ENCODE data around the gene CD81.

The CD81 gene

DNA sequence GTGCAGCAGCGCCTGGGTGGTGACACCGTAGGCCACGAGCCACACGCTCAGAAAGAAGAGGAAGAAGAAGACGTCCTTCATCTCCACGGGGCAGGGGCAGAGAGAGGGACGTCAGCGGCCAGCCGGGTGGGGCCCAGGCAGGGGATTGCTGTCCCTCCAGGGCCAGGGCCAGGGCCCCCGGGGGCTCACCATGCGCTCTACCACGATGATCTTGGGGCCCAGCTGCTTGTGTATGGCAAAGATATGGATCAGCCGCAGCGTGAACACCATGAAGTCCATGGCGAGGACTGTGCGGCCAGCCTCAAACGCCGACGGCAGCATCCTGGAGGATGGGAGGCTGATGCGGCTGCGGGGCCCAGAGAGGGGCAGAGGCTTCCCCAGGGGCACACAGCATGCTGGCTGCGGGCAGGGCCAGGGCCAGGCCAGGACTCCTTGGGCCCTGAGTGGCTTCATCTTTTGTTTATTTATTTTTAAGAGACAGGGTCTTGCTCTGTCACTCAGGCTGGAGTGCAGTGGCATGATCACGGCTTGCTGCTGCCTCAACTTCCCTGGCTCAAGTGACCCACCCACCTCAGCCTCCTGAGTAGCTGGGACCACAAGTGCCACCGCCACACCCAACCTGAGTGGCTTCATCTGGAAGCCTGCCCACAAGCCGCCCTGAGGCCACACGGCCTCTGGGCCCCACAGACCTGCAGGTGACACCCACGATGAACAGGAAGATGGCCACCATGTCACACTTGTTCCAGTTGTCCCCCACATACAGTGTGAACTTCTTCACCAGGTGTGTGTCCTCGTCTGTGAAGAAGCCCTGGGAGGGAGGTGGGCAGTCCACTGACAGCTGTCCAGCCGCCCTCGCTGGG is 34.6 kb downstream of the CD81 start:
- DNase-seq (ENCODE audit: extremely low read depth, low read depth), result no peak
- TF ChIP-seq, protein P1, sequence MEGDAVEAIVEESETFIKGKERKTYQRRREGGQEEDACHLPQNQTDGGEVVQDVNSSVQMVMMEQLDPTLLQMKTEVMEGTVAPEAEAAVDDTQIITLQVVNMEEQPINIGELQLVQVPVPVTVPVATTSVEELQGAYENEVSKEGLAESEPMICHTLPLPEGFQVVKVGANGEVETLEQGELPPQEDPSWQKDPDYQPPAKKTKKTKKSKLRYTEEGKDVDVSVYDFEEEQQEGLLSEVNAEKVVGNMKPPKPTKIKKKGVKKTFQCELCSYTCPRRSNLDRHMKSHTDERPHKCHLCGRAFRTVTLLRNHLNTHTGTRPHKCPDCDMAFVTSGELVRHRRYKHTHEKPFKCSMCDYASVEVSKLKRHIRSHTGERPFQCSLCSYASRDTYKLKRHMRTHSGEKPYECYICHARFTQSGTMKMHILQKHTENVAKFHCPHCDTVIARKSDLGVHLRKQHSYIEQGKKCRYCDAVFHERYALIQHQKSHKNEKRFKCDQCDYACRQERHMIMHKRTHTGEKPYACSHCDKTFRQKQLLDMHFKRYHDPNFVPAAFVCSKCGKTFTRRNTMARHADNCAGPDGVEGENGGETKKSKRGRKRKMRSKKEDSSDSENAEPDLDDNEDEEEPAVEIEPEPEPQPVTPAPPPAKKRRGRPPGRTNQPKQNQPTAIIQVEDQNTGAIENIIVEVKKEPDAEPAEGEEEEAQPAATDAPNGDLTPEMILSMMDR (IDR thresholded peaks at IDR 0.05; ENCODE audit: low read depth, low read length, missing control alignments), result no peak

DNA sequence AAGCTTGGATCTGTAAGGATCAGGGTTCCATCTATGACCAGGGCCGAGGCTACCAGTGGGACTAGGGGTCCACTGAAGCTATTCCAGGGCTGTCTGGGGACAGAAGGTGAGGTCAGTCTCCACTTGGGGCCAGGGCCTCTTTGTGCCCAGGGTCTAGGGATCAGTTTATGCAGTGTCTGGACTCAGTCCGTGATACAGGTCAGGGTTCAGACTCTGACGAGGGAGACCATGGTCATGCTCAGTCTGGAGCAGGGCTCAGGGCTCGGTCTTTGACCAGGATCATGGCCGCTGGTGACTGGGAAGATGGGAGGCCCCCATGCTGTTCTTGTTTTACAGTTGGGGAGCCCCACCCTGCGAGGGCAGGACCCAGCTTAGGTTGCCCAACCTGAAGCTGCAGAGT is 35.2 kb downstream of the CD81 start:
- no peak overlapping the region for H3K4me3 ChIP-seq (replicated peaks; ENCODE audit: low read depth, low read length)
- TF ChIP-seq, protein P1 (IDR thresholded peaks at IDR 0.05; ENCODE audit: low read depth, low read length, missing control alignments), result no peak
- DNase-seq (ENCODE audit: extremely low read depth, low read depth), result no peak

More for the DNA sequence above, 34.6 kb downstream of the CD81 start:
- H3K4me3 ChIP-seq (replicated peaks; ENCODE audit: low read depth, low read length), result no peak overlapping the region

DNA sequence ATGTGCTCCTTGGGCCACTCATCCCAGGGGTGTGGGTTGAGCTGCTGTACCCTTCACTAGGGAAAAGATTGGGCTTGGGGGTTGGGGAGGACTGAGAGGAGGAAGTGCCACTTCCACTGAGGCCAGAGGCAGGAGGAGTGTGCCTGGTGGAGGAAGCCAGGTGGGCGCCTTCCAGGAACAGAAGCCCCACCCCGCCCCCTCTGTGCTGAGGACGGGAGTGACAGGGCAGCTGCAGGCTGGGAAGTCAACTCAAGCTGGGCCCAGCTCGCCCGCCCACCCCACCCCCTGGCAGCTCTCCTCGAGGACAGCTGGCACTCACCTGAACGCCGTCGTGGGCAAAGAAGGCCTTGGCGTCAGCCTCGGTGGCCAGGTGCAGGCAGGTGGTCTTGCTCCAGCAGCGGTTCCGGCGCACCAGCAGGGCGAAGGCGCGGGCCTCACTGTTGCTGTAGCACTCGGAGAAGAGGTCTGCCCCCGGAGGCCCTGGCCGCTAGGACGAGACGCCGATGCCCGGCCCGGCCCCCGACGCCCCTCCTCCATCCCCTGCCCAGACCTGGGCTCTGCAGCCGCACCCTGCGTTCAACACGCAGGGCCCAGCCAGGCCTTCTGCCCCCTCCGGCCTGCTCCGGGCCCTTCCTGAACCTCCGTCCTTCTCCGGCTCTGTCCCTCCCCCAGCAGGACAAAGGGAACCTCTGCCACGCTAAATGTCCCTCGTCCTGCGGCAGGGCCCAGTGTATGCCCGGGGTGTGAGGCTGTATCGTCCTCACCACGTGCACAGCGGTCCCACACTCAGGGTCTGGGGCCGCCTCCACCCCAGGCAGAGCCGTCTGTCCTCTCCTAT is 36.9 kb downstream of the CD81 start:
- TF ChIP-seq, protein P1 (IDR thresholded peaks at IDR 0.05; ENCODE audit: low read depth, low read length, missing control alignments), result no peak
- no peak for DNase-seq (ENCODE audit: extremely low read depth, low read depth)
- H3K4me3 ChIP-seq (replicated peaks; ENCODE audit: low read depth, low read length), result no peak overlapping the region

DNA sequence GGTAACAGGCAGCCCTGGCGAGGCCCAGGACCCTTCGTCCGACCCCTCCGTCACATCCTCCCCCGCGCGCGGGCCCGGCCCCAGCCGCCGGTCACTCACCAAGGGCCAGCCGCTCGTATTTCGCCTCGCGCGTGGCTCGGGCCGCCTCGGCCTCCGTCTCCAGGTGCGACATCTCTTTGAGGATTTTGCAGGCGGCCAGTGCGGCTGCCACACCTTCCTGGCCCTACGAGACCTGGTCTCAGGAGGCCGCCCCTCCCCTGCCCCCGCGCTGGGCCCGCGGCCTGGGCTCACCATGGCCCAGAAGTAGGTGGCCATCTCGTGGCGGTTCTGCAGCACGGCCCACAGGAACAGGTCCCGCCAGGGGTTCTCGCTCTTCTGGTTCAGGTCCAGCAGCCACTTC is 37.5 kb downstream of the CD81 start:
- no peak overlapping the region for H3K4me3 ChIP-seq (replicated peaks; ENCODE audit: low read depth, low read length)

DNA sequence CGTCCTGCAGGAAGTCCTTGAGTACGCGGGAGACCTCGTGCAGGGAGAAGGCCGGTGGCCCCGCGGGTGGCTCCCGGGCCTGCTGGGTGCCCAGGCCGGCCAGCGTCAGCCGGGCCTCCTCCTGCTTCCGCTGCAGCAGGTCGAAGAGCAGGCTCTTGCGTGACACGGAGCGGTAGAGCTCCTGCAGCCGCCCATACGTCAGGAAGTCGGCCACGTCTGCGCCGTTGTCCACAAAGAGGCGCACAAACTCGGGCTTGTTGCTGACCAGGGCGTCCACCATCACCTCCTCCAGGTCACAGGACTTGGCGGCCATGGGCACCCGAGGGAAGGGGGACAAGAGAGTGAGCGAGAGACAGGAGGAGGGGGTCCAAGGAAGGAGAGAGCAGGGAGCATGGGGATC is 38.1 kb downstream of the CD81 start:
- H3K4me3 ChIP-seq (replicated peaks; ENCODE audit: low read depth, low read length), result no peak overlapping the region
- TF ChIP-seq, protein P1 (IDR thresholded peaks at IDR 0.05; ENCODE audit: low read depth, low read length, missing control alignments), result no peak
- DNase-seq (ENCODE audit: extremely low read depth, low read depth), result no peak

More for the DNA sequence above, 37.5 kb downstream of the CD81 start:
- TF ChIP-seq, protein P1 (IDR thresholded peaks at IDR 0.05; ENCODE audit: low read depth, low read length, missing control alignments), result no peak
- no peak for DNase-seq (ENCODE audit: extremely low read depth, low read depth)

DNA sequence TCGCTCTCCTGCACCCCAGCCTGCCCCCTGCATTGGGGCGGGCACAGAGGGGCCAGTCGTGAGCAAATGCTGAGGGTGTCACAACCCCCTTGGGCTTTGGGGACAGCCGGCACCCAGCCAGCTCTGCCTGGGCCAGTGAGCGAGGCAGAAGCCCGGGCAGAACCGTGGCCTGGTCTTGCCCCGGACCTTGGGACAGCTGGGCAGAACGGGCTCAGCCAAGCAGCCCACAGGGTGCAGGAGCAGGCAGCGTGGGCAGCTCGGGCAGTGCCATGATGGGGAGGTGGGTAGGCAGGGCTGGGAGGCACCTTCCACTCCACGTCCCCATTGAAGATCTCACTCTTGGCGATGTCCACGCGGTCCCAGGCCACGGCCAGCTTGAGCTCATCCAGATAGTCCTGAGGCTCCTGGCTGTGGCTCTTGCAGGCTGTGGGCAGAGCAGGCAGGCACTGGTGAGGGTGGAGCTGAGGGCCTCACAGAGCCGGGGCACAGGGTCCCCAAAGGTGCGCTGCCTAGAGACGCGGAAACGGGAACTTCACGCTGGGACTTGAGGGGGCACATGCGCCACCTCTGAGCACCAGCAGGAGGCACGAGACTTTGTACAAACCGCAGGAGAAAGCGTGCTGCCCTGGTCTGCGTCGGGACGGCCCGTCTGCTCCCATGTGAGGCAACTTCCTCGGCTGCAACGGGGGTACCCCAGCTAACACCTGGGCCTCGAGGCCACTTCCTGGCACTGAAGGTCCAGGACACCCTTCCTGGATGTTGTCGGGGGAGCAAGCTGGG is 38.7 kb downstream of the CD81 start:
- DNase-seq (ENCODE audit: extremely low read depth, low read depth), result no peak
- H3K4me3 ChIP-seq (replicated peaks; ENCODE audit: low read depth, low read length), result no peak overlapping the region
- TF ChIP-seq, protein P1 (IDR thresholded peaks at IDR 0.05; ENCODE audit: low read depth, low read length, missing control alignments), result no peak

Measured in HFF-Myc (cell line).